C4-2B (cell line): ENCODE measurements around the gene ASTN1.

Experiments
- H3K27ac ChIP-seq: fragments of 450-650 bp; 2 replicates; pipeline ENCODE4 v1.5.1; 2017
- ZFX ChIP-seq: fragments of 450-650 bp; IDR thresholded peaks from 2 replicates; pipeline ENCODE4 v1.6.1; 2017
- TF ChIP-seq, protein P1 (sequence below): fragments of 450-650 bp; conservative IDR thresholded peaks from 2 replicates; pipeline ENCODE4 v1.5.1; 2017; ENCODE audit warnings: mild to moderate bottlenecking

ASTN1 gene

DNA sequence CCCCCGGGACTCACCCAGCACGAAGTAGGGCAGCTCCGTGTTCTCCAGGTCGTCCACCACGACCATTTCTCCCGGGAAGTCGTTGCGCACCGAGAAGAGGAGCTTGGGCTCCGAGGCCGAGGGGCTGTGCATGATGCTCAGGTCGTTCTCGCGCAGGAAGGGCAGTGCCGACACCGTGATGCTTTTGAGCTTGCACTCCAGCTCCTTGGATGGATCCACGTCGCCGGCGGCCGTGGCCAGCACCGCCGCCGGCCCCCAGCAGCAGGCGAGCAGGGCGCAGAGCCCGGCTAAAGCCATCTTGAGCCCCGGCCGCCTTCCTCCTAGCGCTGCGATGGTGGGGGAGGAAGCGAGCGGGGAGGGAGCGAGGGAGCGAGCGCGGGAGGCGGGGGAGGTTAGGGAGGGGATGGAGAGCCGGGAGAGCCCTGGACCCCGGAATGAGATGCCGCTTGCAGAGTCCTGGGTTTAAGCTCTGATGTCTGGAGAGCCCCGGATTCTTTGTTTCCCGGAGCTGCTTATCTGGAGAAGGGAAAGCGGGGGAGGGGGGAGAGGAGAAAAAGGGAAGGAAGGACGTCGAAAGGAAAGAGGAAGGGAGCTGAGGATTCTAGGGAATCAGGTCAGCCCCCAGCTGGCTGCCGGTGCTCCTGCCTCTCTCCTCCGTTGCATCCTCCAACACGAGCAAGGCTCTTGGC lies at the start of gene ASTN1:
Gene ASTN1, minus strand, starts transcription at position 333 of the 689 bp plus-strand sequence. Its CDS starts 36 bp downstream, at position 297.
- no peak for TF ChIP-seq ZFX
- TF ChIP-seq, protein P1, sequence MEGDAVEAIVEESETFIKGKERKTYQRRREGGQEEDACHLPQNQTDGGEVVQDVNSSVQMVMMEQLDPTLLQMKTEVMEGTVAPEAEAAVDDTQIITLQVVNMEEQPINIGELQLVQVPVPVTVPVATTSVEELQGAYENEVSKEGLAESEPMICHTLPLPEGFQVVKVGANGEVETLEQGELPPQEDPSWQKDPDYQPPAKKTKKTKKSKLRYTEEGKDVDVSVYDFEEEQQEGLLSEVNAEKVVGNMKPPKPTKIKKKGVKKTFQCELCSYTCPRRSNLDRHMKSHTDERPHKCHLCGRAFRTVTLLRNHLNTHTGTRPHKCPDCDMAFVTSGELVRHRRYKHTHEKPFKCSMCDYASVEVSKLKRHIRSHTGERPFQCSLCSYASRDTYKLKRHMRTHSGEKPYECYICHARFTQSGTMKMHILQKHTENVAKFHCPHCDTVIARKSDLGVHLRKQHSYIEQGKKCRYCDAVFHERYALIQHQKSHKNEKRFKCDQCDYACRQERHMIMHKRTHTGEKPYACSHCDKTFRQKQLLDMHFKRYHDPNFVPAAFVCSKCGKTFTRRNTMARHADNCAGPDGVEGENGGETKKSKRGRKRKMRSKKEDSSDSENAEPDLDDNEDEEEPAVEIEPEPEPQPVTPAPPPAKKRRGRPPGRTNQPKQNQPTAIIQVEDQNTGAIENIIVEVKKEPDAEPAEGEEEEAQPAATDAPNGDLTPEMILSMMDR: no peak

DNA sequence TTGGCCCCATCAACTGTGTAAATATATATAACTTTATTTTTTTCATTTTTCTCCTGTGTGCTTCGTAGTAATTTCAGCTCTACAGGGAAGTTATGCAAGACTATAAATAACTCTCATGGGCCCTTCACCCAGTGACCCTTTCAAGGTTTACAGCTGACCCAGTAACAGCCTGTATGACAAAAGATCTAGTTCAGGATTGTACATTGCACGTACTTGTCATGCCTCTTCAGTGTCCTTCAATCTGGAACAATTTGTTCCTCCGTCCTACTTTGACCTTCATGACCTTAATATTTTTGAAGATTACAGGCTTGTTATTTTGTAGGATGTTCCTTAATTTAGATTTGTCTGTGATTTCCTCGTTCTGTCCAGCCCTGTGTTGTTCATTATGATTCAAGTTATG lies 46.7 kb upstream of the ASTN1 start:
- TF ChIP-seq, protein P1: no peak
- TF ChIP-seq ZFX: no peak
- H3K27ac ChIP-seq: no peak overlapping the region

More for the DNA sequence above, at the start of gene ASTN1:
- no peak within 1 kb of the TSS for H3K27ac ChIP-seq

DNA sequence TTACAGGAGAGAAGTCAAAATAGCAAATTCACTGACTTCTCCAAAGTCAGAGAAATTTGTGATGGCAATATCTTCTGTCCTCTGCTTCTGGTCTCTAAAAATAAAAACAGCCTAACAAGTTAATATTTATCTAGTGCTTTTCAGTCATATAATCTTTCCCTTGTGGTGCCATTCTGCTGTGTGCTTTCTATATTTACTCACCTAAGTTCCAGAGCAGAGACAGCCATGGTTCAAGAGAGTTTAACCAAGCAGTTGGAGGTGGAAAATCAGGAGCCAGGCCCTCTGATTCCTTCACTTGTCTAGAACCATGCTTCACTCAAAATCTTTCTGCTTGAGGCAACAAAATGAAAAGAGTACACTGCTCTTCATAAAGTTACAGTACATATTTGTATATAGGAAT lies 45.6 kb upstream of the ASTN1 start:
- no peak overlapping the region for H3K27ac ChIP-seq
- TF ChIP-seq, protein P1: no peak
- TF ChIP-seq ZFX: no peak

DNA sequence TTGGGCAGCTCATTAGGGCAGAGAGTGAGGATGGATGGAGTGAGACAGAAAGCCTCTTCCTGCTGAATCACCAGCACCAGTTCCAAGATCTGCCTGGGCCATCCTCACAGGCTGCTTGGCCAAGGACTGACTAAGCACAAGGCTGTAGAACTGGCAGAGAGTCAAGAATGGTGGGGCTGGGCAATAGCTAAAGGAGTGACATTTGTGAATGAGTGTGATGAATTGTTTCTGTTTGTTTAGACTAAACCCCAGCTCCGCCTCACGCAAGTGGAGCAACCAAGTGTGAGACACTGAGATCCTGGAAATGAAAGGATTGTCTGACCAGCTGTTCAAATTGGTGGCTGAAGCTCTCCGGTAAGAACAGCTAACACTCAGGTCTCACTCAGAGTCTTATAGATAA lies 44.8 kb upstream of the ASTN1 start:
- H3K27ac ChIP-seq: no peak overlapping the region
- TF ChIP-seq, protein P1: no peak
- no peak for TF ChIP-seq ZFX

DNA sequence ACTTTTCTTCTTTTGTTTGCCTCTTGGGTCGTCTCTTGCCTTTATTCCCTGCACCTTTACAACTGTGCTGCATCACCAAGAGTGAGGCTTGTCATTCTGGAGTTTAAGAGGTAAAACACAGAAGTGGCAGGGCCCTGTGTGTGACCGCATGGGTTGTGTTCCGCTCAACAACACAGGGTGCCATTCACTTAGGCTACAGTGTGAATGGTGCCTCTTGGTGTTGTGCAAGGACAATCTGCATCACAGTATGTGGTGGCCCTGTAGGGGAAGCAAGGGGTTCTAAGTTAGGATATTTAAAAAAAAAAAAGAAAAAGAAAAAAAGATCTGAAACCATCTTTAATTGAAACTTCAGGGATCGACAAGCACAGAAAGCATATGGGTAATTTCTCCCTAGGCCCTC lies 44.4 kb upstream of the ASTN1 start:
- TF ChIP-seq, protein P1: no peak
- H3K27ac ChIP-seq: no peak overlapping the region

DNA sequence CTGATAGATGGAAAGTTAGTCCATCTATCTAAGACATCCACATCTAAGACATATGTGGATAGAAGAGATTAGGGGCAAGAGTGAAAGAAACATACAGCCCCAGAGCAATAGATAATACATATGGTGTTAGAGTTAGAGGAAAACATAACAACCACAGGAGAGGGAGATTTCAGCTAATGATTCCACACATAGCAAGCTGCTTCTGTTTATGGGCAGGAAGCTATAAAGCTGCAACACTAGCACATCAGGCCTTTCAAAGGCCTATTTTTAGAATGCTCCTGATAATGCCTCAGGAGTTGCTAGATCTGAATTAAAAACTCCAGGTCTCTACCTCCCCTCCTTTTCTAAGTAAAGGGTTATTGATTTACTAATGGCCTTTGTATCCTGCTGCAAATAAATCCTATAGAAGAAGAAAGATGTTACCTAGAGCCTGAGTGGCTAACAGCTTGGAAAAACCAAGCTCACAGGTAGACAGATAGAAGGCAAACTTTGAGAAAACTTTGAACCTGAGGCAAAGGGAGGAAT lies 42.4 kb upstream of the ASTN1 start:
- no peak overlapping the region for H3K27ac ChIP-seq
- TF ChIP-seq ZFX: no peak
- TF ChIP-seq, protein P1: no peak

DNA sequence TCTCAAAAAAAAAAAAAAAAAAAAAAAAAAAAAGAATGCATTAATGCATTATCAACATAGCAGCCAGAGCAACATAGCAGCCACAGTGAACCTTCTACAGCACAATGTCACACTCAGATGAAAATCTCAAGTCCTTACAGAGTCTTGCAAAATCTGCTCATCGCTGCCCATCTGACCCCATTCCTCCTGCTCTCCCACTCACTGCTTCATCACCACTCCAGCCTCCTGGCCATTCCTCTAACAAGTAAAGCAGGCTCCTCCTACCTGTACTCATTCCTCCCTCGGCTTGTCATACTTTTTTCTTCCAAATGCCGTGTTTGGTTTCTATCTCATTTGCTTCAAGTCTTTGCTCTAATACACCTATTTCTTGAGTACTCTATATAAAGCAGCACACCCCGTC lies 35.8 kb upstream of the ASTN1 start:
- TF ChIP-seq ZFX: no peak
- TF ChIP-seq, protein P1: no peak
- H3K27ac ChIP-seq: no peak overlapping the region
